ENCODE measurements around the gene WDR4. TPM values are rescaled to one million over a fixed set of nuclear protein-coding genes. Genes with fewer than 3 reads are reported as not detected.

The WDR4 gene
- total and polyA plus RNA-seq, 9 of the 15 experiments (the other 6 are each of a cell fraction or from before 2014, with no cell fraction given), result 5.4 to 95.4 (median 32.1) TPM

DNA sequence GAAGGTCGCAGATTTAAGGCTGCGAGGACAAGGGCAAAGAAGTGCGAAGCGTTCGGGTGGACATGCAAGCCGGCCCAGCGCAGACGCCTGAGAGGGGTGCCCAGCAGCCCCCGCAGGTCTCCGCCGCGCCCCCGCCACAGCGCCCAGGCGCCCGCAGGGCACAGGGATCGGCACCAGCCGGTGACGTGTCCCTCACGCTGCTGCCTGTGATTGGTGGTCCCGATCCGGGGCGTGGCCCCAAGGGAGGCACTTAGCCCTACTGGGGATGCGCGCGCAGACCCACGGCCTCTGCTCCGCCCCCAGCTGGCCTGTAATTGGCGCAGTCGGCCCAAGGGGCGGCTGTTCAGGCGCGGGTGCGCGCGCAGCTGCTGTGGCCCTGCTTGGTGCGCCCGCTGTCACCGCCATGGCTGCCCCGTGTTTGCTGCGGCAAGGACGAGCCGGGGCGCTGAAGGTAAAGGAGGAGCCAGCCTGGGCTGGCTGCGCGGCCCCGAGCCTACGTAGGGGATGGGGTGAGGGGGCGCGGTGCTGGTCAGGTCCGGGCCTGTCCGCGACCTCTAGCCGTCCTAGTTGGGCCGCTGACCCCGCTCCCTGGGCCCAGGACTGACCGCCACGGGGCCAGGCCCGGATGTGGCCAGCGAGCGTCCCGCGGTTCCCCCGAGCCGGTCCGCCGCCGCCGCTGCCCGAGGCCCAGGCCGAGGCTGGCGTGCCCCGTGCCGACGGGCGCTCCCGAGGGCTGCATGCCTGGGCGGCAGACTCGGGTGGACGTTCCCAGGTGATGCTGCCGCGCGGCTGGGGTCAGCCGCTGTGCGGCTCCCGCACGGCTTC is 13.8 kb upstream of the WDR4 start, which contains the start of gene NDUFV3 (continued):
- TF ChIP-seq, protein P1, sequence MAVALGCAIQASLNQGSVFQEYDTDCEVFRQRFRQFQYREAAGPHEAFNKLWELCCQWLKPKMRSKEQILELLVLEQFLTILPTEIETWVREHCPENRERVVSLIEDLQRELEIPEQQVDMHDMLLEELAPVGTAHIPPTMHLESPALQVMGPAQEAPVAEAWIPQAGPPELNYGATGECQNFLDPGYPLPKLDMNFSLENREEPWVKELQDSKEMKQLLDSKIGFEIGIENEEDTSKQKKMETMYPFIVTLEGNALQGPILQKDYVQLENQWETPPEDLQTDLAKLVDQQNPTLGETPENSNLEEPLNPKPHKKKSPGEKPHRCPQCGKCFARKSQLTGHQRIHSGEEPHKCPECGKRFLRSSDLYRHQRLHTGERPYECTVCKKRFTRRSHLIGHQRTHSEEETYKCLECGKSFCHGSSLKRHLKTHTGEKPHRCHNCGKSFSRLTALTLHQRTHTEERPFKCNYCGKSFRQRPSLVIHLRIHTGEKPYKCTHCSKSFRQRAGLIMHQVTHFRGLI (CRISPR knock-in tag; IDR thresholded peaks at IDR 0.05), result no peak
- TF ChIP-seq ZNF133 (CRISPR knock-in tag; IDR thresholded peaks at IDR 0.05) (no peak), RFX7 (CRISPR knock-in tag; IDR thresholded peaks at IDR 0.05) (no peak), MCM2 (IDR thresholded peaks at IDR 0.05; ENCODE audit: low read depth) (no peak), ELF4 (CRISPR knock-in tag; IDR thresholded peaks at IDR 0.05) (no peak), THAP7 (CRISPR knock-in tag; IDR thresholded peaks at IDR 0.05) (no peak), ARID1B (IDR thresholded peaks at IDR 0.05) (peak; percentile 4; the same call in 1 of the 2 replicates), ZNF764 (CRISPR knock-in tag; IDR thresholded peaks at IDR 0.05; ENCODE audit: low read depth) (no peak), RBM34 (IDR thresholded peaks at IDR 0.05; ENCODE audit: borderline replicate concordance, insufficient read depth, low read length) (peak; percentile 99), TGIF2 (CRISPR knock-in tag; IDR thresholded peaks at IDR 0.05) (peak; percentile 89), RBM39 (optimal IDR thresholded peaks at IDR 0.05; ENCODE audit: low read depth, low read length) (no peak), BMI1 (IDR thresholded peaks at IDR 0.05; ENCODE audit: low read length) (no peak), ZNF644 (tag; IDR thresholded peaks at IDR 0.05; ENCODE audit: low read depth) (no peak), ZSCAN32 (CRISPR knock-in tag; IDR thresholded peaks at IDR 0.05) (no peak), CBX2 (IDR thresholded peaks at IDR 0.05; ENCODE audit: insufficient read depth, low read length, poor library complexity, severe bottlenecking) (no peak), MTA3 (IDR thresholded peaks at IDR 0.05; ENCODE audit: borderline replicate concordance) (peak; percentile 89), RCOR1 (IDR thresholded peaks at IDR 0.05; ENCODE audit: borderline replicate concordance in 1 of 2, low read depth in 2 of 2, low read length in 2 of 2) (no peak), KLF13 (tag; IDR thresholded peaks at IDR 0.05; ENCODE audit: borderline replicate concordance, low read depth) (no peak; the same call in 1 of the 2 replicates), NCOR1 (IDR thresholded peaks at IDR 0.05) (no peak), ZBTB11 (CRISPR knock-in tag; IDR thresholded peaks at IDR 0.05) (peak; percentile 25 to 73 (median 49); a peak in 5 of 6 replicates), SOX6 (IDR thresholded peaks at IDR 0.05) (peak; percentile 62), ZBTB17 (CRISPR knock-in tag; IDR thresholded peaks at IDR 0.05) (peak; percentile 30; the same call in 1 of the 2 replicates), ZC3H11A (IDR thresholded peaks at IDR 0.05; ENCODE audit: low read depth, low read length) (no peak), TARDBP (IDR thresholded peaks at IDR 0.05) (0 out of 2 replicates have a peak, but pooled peaks have one; percentile 29)
